GM12878 (cell line): ENCODE measurements around the gene ADIG. TPM values are rescaled to one million over a fixed set of nuclear protein-coding genes. Genes with fewer than 3 reads are reported as not detected.

Experiments used
- ATAC-seq: fragments of 200-7000 bp; cut with Tn5 transposase; 3 replicates; pipeline ENCODE4 v1.9.1; 2020; ENCODE audit warnings: mild to moderate bottlenecking, moderate library complexity
- BruUV-seq: library from RNA; stranded (reverse); fragments of 400-500 nt; replicated peaks from 2 replicates; lab custom pipeline; 2021; lab: Mats Ljungman, UMichigan
- CTCF ChIA-PET: fragments of 300-600 bp; sonication (Branson Sonifier 250); formaldehyde crosslinking; extraction: SDS; loops from one replicate; lab custom pipeline; 2021; ENCODE audit warnings: inconsistent platforms; lab: Yijun Ruan, JAX
- POLR2A ChIA-PET: fragments of 350-600 bp; formaldehyde crosslinking; extraction: SDS; loops from one replicate; lab custom pipeline; 2021; ENCODE audit warnings: inconsistent platforms; lab: Charles Lee
- RAD21 ChIA-PET: fragments of 300-600 bp; sonication (Branson Sonifier 250); formaldehyde crosslinking; loops from one replicate; lab custom pipeline; 2023; ENCODE audit warnings: antibody characterized with exemption; ENCODE audit not compliant: unreplicated experiment; lab: Charles Lee
- SMC1A ChIA-PET: fragments of 300-600 bp; sonication (Branson Sonifier 250); formaldehyde crosslinking; loops from one replicate; lab custom pipeline; 2023; ENCODE audit not compliant: unreplicated experiment, uncharacterized antibody; lab: Charles Lee
- DNase-seq: peaks from one replicate; pipeline ENCODE4 v3.0.0-alpha.2; 2011; ENCODE audit warnings: low read depth, low spot score
- FAIRE-seq: peaks from 3 replicates; lab custom pipeline; 2011; peaks lifted over from hg19 to GRCh38; lab: Jason Lieb, UNC
- H2AFZ ChIP-seq: 2 replicates; pipeline ENCODE4 v1.6.0; 2011; ENCODE audit warnings: low read depth, low read length, control low read depth; ENCODE audit not compliant: control insufficient read depth
- H3K27ac ChIP-seq: 2 replicates; pipeline ENCODE4 v1.5.1; 2011; ENCODE audit warnings: control low read depth; ENCODE audit not compliant: control insufficient read depth, insufficient read depth
- H3K27me3 ChIP-seq, 2 experiments: replicated peaks in 1 of 2; 2 replicates each; pipeline versions ENCODE4 v1.6.0 to v1.6.1; 2011; ENCODE audit warnings: low read length in 1 of 2; ENCODE audit not compliant: control insufficient read depth in 2 of 2, insufficient read depth in 2 of 2
- H3K36me3 ChIP-seq, 2 experiments: 2 replicates each; pipeline ENCODE4 v1.5.1; 2011; ENCODE audit warnings: low read length in 1 of 2; ENCODE audit not compliant: control insufficient read depth in 2 of 2, insufficient read depth in 2 of 2
- H3K4me1 ChIP-seq: 2 replicates; pipeline ENCODE4 v1.6.1; 2011; ENCODE audit warnings: mild to moderate bottlenecking, low read length, moderate library complexity, mixed read lengths; ENCODE audit not compliant: control insufficient read depth, insufficient read depth
- H3K4me2 ChIP-seq: 2 replicates; pipeline ENCODE4 v1.6.0; 2011; ENCODE audit warnings: control low read depth; ENCODE audit not compliant: control insufficient read depth, insufficient read depth
- H3K4me3 ChIP-seq: fragments of 200-600 bp; sonication (generic); 2 replicates; pipeline ENCODE4 v1.5.1; 2016
- H3K79me2 ChIP-seq: 2 replicates; pipeline ENCODE4 v1.6.0; 2011; ENCODE audit warnings: low read length; ENCODE audit not compliant: control insufficient read depth, insufficient read depth
- H3K9ac ChIP-seq: 2 replicates; pipeline ENCODE4 v1.8.0; 2011; ENCODE audit warnings: low read length, control low read depth, mixed read lengths; ENCODE audit not compliant: control insufficient read depth, insufficient read depth
- H3K9me3 ChIP-seq: replicated peaks from 3 replicates; pipeline ENCODE4 v1.5.1; 2011; ENCODE audit warnings: mild to moderate bottlenecking, low read length; ENCODE audit not compliant: control insufficient read depth, insufficient read depth
- H4K20me1 ChIP-seq: 2 replicates; pipeline ENCODE4 v1.6.0; 2011; ENCODE audit not compliant: control insufficient read depth, insufficient read depth
- ASH2L ChIP-seq: fragments of 300-600, 200-600 bp; sonication (generic); IDR thresholded peaks from 2 replicates; pipeline ENCODE4 v1.6.1; 2017; ENCODE audit warnings: low read depth, mild to moderate bottlenecking, borderline replicate concordance
- CREM ChIP-seq: IDR thresholded peaks from 2 replicates; pipeline ENCODE4 v1.6.1; 2014; ENCODE audit warnings: antibody characterized with exemption, low read depth
- FOS ChIP-seq: IDR thresholded peaks from 3 replicates; pipeline ENCODE4 v1.6.1; 2011; ENCODE audit warnings: borderline replicate concordance; ENCODE audit not compliant: insufficient read length; ENCODE audit errors: extremely low read depth
- HCFC1 ChIP-seq: fragments of 150-350 bp; IDR thresholded peaks from 2 replicates; pipeline ENCODE4 v1.6.1; 2014; ENCODE audit warnings: low read length
- IRF3 ChIP-seq: fragments of 450-650 bp; IDR thresholded peaks from 2 replicates; pipeline ENCODE4 v1.6.1; 2014; ENCODE audit warnings: mild to moderate bottlenecking
- JUNB ChIP-seq: IDR thresholded peaks from 2 replicates; pipeline ENCODE4 v1.6.1; 2016; ENCODE audit warnings: antibody characterized with exemption, mild to moderate bottlenecking
- JUND ChIP-seq: IDR thresholded peaks from 2 replicates; pipeline ENCODE4 v1.6.1; 2012; ENCODE audit warnings: low read depth, mild to moderate bottlenecking, low read length, improper control_type of control experiment, moderate library complexity
- POLR2AphosphoS2 ChIP-seq: IDR thresholded peaks from 2 replicates; pipeline ENCODE4 v1.6.1; 2011; ENCODE audit warnings: low read depth, mild to moderate bottlenecking, low read length, improper control_type of control experiment, moderate library complexity
- SIX5 ChIP-seq: IDR thresholded peaks from 2 replicates; pipeline ENCODE4 v1.6.1; 2011; ENCODE audit warnings: mild to moderate bottlenecking, low read depth, low read length, moderate library complexity; ENCODE audit not compliant: severe bottlenecking
- SPI1 ChIP-seq: IDR thresholded peaks from 2 replicates; pipeline ENCODE4 v1.6.1; 2011; ENCODE audit warnings: low read depth, mild to moderate bottlenecking, low read length, moderate library complexity, borderline replicate concordance; ENCODE audit not compliant: insufficient read depth
- TCF7 ChIP-seq: IDR thresholded peaks from 2 replicates; pipeline ENCODE4 v1.6.1; 2014; ENCODE audit warnings: antibody characterized with exemption, borderline replicate concordance
- WRNIP1 ChIP-seq: IDR thresholded peaks from 2 replicates; pipeline ENCODE4 v1.6.1; 2011; ENCODE audit warnings: low read depth, low read length, improper control_type of control experiment, borderline replicate concordance
- YY1 ChIP-seq: IDR thresholded peaks from 2 replicates; pipeline ENCODE4 v1.6.1; 2011; ENCODE audit warnings: low read depth, mild to moderate bottlenecking, low read length
- ZNF217 ChIP-seq: fragments of 450-650 bp; IDR thresholded peaks from 2 replicates; pipeline ENCODE4 v1.6.1; 2017; ENCODE audit warnings: antibody characterized with exemption, mild to moderate bottlenecking
- ZNF274 ChIP-seq: IDR thresholded peaks from one replicate; pipeline ENCODE4 v1.8.0; 2011; ENCODE audit not compliant: insufficient read length, insufficient read depth
- ZZZ3 ChIP-seq: IDR thresholded peaks from 2 replicates; pipeline ENCODE4 v1.6.1; 2011; ENCODE audit warnings: low read depth; ENCODE audit not compliant: control insufficient read depth, insufficient read length
- WGBS: methylation state at CpG from one replicate; pipeline ENCODE4 v1.1.6; 2016; ENCODE audit warnings: low lambda C conversion rate; ENCODE audit not compliant: insufficient replicate concordance, insufficient coverage; ENCODE audit errors: missing lambda C conversion rate; 5-methylcytosine and 5-hydroxymethylcytosine counted together
- in situ Hi-C: fragments of 300-500 bp; cut with MboI; formaldehyde crosslinking; loops from 9 replicates; pipeline ENCODE4 v1.14.3; 2018; ENCODE audit warnings: mixed read lengths
- intact Hi-C: fragments of 100-400 bp; cut with micrococcal nuclease; formaldehyde crosslinking; loops from one replicate; pipeline ENCODE4 v1.14.2; 2022; ENCODE audit not compliant: unreplicated experiment
- polyA plus RNA-seq, 11 experiments: library from polyadenylated mRNA; depleted of rRNA in 4 of 11; unstranded in 6 of 11; stranded (reverse) in 5 of 11; fragments of >200 nt; fragmentation: Nextera tagmentation in 4 of 11; fragmentation: Illumina TruSeq in 1 of 11; extraction: Ambion mirVana in 4 of 11; extraction: Trizol in 1 of 11; gene quantifications; 1 replicate in 1 of 11; 2 replicates in 10 of 11; pipeline versions ENCODE4 v1.2.1 to v1.2.3, GENCODE V29; 2011 to 2016; ENCODE audit warnings: inconsistent platforms in 2 of 11, missing spikeins in 2 of 11, low read depth in 1 of 11
- total RNA-seq, 4 experiments: library from RNA; depleted of rRNA in 3 of 4; stranded (reverse); fragments of >200 nt in 3 of 4; fragmentation: Illumina TruSeq in 1 of 4; extraction: Trizol in 1 of 4; gene quantifications; 2 replicates each; pipeline versions ENCODE4 v1.2.1 to v1.2.3, GENCODE V29; 2013 to 2021

Gene ADIG
- total and polyA plus RNA-seq, 10 of the 15 experiments (the other 5 are each of a cell fraction or from before 2014, with no cell fraction given): not detected

- Histone ChIP-seq H3K9me3 (no peaks in the 10 kb centered on the region), H3K36me3 (no peaks in the 10 kb centered on the region), H3K79me2 (no peaks in the 10 kb centered on the region), H3K4me1 (no peaks in the 10 kb centered on the region), H4K20me1 (no peaks in the 10 kb centered on the region), H3K27me3 (peaks cover 4 to 7% of the 10 kb centered on the region in 2 experiments), H3K4me2 (no peak overlapping the region), H3K9ac (no peak overlapping the region), H3K27ac (no peak overlapping the region), H3K4me3 (no peak overlapping the region), H2AFZ (no peak overlapping the region)
- intact Hi-C loops (no loop called here), in situ Hi-C loops (no loop called here)
- RAD21 ChIA-PET: no interaction called here
- POLR2A ChIA-PET: no interaction called here
- SMC1A ChIA-PET: no interaction called here
- ATAC-seq (no peak), DNase-seq (no peak), FAIRE-seq (no peak)
- 81% methylated on average over 1 of the region's 1 CpG for WGBS
- TF ChIP-seq ZNF217: no peak
- no peak for TF ChIP-seq SPI1
- no peak for TF ChIP-seq YY1
- no peak for TF ChIP-seq FOS
- TF ChIP-seq ZNF274: no peak
- TF ChIP-seq POLR2AphosphoS2: no peak
- no peak for TF ChIP-seq ASH2L
- no peak for TF ChIP-seq HCFC1
- no peak for TF ChIP-seq JUNB
- TF ChIP-seq WRNIP1: no peak
- no peak for TF ChIP-seq CREM
- TF ChIP-seq IRF3: no peak
- TF ChIP-seq JUND: no peak
- TF ChIP-seq TCF7: no peak
- TF ChIP-seq ZZZ3: no peak
- no peak for TF ChIP-seq SIX5
- CTCF ChIA-PET: no interaction called here
- BruUV-seq: no TSS peak
These were observed 19.1 kb downstream of the ADIG start for GRCh38 chr20:38600057-38600456.
